HG02943 (cell line): ENCODE measurements around the gene CXCL1.

Experiments
- ATAC-seq: cut with Tn5 transposase; IDR thresholded peaks from one replicate; pipeline ENCODE4 v1.9.1; 2021; ENCODE audit warnings: mild to moderate bottlenecking, low read depth, moderate library complexity; ENCODE audit not compliant: unreplicated experiment

The CXCL1 gene

DNA sequence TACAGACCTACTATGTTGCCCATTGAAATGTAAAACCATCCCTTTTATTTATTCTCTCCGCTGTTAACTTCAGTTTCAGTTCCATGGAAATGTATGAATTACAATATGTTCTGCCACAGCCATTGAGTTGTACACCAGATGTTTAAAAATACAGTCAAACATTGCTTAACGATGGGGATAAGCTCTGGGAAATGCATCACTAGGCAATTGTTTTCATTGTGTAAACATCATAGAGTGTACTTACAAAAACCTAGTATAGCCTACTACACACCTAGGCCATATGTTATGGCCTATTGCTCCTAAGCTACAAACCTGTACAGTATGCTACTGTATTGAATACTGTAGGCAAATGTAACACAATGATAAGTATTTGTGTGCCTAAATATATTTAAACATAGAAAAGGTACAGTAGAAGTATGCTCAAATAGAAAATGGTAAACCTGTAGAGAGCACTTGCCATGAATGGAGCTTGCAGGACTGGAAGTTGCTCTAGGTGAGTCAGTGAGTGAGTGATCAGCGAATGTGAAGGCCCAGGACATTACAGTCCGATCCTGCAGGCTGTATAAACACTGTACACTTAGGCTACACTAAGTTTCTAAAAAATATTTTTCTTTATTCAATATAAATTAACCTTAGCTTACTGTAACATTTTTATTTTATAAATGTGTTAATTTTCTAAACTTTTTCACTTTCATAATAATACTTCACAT, 18.8 kb upstream of the CXCL1 start:
- no peak for ATAC-seq

DNA sequence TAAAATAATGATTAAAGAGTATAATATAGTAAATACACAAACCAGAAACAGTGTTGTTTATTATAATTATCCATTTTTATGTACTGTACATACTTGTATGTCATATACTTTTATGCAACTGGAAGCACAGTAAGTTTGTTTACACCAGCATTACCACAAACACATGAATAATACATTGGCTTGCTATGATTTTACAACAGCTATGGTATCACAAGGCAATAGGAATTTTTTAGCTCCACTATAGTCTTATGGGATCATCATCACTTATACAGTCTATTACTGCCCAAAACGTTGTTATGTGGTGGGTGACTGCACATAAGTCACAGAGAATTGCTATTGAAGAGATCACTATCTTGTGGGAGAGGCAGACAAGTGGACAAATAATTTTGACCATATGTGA, 17.9 kb upstream of the CXCL1 start:
- no peak for ATAC-seq

DNA sequence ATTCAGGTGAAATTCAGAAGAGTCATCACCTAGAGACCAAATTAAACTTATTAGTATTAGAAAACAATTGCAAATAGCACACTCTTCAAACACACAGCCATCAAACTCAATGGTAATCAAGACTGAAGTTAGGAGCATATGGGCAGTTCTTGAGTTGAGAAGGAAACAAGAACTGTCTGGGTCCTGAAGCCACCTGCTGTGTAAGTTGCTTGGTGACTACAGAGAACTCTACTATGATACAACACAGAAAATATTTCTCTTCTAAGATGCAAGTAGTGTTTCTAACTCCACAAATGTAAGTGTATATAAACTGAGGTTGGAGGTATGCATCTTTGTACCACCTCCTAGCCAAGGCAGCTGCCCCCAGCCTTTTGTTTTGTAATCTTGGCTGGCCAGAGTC, 16.4 kb upstream of the CXCL1 start:
- no peak for ATAC-seq

DNA sequence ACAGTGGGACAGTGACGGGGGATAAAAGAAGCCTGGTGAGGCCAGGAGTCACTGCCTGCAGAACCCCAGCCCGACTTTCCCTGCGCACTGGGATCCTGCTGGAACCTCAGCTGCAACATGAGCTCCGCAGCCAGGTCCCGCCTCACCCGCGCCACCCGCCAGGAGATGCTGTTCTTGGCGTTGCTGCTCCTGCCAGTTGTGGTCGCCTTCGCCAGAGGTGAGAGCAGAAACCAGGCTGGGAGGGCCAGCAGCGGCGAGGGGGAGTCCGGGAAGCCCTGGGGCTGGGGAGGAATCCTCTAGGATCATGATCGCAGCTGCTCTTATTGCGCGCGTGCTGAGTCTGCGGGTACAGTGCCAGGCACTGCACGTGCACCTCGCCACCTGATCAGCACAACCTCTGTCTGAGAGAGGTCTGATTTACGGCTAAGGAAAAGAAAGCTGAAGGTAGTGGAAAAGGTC, 15.9 kb upstream of the CXCL1 start, which contains the start of gene PF4V1:
PF4V1 (plus strand) TSS at position 51 of the 459 bp plus-strand sequence; CDS start at position 118, 67 bp downstream.
- ATAC-seq = no peak

DNA sequence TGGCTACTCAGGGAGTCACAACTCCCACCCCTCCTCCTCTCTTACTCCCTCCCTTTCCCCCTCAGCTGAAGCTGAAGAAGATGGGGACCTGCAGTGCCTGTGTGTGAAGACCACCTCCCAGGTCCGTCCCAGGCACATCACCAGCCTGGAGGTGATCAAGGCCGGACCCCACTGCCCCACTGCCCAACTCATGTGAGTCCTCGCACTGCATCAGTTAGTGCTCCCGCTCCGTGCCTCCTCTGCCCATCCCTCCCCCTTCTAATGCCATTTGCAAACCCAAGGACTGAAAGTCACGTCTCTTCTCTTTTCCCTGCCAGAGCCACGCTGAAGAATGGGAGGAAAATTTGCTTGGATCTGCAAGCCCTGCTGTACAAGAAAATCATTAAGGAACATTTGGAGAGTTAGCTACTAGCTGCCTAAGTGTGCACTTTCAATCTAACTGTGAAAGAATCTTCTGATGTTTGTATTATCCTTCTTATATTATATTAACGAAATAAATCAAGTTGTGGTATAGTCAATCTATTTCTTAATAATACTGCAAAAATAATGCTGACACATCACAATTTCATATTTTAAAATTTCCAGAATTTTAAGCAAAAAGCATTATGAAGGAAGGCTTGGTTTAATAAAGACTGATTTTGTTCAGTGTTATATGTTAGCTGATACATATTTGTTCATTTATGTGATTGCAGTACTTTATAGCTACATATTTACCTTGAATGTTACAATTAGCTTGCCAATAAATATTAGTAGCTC, 15.3 kb upstream of the CXCL1 start:
- no peak for ATAC-seq

DNA sequence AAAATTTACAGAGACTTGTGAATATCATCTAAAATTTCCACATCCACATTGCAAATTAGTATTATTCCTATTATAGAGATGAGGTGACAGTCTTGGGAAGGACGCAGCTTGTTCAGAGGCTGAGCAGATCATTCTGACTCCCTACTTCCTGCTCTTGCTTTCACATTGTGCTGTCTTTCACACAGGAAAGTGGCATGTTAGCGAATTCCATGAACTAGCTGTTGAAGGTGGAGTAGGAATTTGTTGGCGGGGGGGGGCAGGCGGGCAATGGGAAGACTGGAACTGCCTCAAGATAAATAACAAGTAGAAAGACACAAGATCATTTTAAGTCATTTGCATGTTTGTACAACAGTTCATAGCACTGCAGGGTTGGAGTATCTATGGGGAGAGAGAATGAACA, 13.8 kb upstream of the CXCL1 start:
- ATAC-seq = no peak

DNA sequence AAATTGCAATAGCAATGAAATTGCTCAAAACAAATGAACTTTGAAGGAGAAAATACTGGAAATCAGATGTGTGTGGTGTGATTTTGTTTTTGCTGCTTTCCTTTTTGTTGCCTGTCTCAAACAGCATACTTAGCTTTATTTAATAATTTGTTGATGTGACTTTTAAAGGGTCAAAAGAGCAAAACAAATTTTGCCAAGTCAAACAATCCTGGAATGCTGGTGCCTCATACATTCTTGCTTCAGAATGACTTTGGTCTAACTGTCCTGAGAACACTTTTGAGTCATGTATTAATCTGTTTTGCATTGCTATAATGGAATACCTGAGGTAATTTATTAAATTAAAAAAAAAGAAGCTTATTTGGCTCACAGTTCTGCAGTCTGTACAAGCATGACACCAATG, 12.7 kb upstream of the CXCL1 start:
- ATAC-seq = no peak

DNA sequence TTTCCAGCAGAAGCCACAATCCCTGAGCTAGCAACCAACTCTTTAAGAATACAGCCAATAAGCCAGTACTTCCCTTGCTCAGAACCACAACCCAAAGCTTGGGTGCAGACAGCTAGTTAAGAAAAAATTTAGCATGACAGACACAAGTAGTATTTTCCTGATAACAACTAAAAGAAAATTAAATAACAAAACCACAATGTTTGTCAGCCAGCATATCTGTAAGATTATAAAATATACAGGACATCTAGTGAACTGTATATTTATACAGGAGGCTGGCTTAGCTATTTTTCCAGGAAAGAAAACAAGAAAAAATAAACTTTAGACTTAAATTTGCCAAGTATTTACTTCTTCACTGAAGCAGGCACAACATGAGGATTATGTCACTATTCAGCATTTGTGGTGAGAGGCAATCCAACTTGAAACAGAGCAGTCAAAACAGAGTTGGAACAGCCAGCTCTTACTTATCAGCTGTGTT, 9.5 kb upstream of the CXCL1 start:
- no peak for ATAC-seq

DNA sequence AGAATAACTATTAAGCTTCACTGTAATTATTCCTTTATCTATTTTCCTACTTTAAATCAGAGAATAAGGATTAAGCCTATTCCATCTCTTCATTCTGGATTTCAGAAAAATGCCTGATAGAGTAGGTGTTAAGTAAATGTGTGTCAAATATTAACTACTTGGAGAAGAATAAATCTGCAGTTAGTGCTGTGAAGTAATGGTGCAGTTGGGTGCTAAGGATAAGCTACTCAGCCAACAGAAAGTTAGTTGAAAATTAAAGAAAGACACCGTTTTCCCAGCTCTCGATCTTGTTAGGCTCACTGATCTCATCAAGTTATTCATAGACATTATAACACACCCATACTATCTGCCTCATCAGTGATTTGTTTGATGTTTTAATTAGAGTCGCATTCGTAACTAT, 9.0 kb upstream of the CXCL1 start:
- ATAC-seq = no peak

DNA sequence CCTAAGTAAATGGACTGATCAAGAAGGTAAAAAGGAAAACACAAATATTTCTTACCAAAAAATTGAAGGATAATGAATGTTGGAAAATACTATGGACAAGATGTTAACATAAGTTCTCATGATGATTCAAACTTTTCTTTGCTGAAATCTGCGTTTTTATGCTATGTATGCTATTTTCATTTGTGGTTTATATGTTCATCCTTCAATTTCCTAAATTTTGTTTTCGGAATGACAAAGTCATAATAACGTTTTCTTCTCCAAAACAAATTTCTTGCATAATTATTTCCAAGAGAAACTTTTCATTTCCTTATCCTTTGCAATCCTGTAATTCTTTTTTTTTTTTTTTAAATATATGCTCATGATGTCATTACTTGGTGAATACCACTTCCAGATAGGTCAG, 8.3 kb upstream of the CXCL1 start:
- no peak for ATAC-seq

DNA sequence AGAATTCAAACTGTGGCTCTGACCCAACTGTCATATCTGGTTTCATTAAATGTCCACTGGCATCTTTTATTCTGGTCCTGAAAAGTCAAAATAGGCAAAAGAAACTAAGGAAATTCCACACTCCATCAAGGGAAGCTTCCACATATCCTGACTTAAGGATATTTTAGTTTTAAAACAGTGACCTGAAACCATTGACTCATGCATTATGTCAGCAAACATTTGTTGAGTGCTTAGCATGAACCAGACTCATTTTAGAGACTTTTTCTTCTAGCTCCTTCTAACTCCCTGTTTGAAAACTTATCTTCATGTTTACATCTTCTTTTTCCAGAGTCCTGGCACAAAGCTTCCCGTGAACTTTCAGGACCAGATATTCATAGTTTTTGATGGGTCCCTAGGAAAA, 6.9 kb upstream of the CXCL1 start:
- no peak for ATAC-seq

DNA sequence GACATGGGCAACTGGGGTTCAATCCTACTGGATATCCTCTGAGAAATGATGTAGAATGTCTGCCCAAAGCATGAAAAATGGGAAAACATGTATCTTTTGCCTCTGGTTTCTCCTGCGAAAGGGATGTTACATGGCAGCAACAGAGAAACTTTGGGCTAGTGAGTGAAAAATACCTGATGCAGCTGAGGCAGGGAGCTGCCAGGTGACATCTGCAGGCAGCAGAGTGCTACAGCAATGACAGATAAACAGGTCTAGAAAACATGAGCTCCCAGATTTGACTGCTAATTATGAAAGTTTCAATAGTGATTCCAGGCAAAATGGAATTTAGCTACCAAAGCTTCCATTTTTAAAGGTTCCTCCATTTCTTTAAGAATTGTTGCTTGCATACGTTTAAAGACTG, 4.8 kb upstream of the CXCL1 start:
- ATAC-seq = no peak

DNA sequence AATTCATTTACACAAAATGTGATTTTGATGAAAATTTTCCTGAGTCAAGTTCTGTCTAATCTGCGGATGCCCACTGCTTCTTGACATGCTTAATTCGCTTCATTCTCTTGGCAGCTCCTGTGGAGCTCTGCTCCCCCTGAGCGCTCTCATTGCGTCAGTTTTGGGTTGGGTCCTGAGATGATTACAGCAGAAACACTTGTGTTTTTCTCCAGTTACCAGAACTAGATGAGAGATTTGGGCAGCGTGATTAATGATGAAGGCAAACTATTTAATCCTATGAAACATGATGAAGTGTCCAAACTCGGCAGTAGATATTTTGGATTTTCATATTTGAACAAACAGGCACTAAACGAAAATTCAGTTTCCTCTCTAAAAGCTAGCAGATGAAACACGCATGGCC, 4.2 kb upstream of the CXCL1 start:
- ATAC-seq = no peak

DNA sequence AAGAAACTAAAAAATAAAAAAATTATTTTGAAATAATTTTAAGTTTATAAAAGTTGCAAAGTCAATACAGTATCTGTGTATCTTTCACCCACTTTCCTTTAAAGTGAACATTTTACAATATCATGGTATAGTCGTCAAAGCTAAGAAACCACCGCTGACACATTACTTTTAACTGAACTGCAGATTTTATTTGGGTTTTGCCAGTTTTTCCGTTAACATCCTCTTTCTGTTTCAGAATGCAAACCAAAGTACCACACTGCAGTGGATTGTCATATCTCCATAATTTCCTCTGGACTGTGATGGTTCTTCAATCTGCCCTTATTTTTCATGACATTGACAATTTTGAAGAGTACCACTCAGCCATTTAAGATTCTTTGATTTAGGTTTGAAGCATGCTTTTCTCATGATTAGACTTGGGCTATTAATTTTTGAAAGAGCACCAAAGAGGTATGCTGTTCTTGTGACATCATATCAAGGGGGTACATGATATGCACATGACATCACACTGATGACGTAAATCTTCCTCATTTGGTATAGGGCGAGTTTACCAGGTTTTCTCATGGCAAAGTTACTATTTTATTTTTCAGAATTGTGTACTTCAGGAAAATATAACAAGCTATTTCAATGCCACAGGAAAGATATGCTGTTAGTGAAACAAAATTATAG, 3.6 kb upstream of the CXCL1 start:
- ATAC-seq = no peak

DNA sequence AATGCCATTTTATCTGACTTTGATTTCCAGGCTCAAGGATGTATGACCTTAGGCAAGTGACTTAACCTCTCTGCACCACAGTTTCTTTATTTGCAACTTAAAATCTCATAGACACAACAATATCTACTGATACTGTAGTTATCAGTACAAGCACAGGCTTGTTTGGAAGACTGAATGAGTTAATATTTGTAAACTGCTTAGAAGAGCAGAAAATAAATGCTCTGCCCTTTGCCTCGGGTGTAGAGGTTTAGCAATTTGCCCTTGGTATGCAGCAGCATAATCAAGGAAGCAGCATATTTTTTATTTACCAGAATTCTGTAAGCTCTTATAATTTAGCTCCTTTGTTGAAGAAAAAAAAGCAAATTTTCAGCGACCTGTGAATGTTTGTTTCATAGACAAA, 2.9 kb upstream of the CXCL1 start:
- no peak for ATAC-seq

DNA sequence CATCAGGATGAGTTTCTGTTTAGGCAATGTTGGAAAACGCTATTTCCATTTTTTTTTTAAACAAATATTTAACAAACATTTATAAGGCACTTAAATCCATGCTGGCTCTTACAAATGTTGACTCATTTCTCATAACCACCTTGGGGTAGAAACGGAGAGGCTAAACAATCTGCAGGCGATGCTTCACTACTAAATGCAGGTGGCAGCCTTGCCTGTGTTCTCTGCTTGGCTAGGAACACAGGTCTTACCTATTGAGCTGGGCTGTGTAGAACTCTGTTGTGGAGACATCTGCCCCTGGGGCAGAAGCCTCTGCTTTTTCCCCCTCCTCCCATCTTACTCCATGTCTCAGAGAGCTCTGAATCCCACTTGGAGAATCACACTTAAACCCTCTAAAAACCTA, 1.4 kb upstream of the CXCL1 start:
- ATAC-seq = no peak

DNA sequence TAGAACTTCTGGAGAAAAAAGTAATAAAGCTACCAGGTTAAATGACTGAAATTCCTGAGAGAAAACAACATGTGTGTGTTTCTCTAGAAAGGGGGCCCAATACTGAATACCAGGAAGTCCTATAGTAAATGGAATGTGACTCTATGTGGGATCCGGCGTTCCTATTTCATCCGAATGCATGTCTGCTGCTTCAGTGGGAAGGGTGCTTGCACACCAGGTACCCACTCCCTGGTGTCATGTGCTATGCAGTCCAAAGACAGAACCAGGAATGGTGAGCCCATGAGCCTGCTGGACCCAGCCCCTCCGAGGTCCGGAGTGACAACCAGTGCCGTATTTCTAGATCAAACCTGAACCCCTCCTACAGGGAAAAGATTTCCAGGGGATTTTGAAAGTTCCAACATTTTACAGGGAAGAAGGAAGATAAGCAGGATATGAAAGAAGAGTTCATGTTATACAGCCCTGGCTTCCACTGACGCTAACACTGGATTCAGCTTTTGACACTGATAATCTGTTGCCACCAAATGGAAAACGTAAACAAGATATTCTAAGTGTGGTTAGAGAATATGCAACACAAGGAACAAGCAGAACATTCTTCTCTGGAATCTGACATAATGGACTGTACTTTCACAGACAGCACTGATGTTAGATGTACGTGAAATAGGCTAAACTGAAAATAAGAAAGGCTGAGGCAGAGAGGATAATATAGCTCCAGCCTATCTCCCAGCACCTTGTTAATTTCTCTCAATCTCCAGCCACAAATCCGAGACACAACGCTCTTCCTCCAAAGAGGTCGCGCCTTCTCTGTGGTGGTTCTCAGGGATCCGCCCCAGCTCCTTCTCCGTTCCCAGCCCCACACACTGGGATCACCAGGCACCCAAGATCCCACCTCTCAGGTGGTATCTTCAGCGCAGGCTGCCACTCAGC, 725 bp upstream of the CXCL1 start:
- ATAC-seq = no peak

DNA sequence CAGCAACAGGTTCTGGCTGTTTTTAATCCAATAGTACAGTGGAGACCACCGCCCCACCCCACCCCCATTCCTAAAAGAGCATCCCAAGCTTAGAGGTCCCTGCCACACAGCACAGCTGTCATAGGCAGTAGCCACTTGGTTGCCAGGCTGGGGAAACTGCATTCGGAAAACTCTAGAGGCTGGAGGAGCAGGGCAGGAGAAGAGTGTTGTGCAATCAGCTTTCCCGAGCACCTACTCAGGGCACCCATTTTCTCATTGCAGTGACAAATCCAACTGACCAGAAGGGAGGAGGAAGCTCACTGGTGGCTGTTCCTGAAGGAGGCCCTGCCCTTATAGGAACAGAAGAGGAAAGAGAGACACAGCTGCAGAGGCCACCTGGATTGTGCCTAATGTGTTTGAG, 1.1 kb downstream of the CXCL1 start:
- ATAC-seq = no peak

DNA sequence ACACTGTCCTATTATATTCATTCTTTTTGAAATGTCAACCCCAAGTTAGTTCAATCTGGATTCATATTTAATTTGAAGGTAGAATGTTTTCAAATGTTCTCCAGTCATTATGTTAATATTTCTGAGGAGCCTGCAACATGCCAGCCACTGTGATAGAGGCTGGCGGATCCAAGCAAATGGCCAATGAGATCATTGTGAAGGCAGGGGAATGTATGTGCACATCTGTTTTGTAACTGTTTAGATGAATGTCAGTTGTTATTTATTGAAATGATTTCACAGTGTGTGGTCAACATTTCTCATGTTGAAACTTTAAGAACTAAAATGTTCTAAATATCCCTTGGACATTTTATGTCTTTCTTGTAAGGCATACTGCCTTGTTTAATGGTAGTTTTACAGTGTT, 1.6 kb downstream of the CXCL1 start:
- ATAC-seq = no peak

DNA sequence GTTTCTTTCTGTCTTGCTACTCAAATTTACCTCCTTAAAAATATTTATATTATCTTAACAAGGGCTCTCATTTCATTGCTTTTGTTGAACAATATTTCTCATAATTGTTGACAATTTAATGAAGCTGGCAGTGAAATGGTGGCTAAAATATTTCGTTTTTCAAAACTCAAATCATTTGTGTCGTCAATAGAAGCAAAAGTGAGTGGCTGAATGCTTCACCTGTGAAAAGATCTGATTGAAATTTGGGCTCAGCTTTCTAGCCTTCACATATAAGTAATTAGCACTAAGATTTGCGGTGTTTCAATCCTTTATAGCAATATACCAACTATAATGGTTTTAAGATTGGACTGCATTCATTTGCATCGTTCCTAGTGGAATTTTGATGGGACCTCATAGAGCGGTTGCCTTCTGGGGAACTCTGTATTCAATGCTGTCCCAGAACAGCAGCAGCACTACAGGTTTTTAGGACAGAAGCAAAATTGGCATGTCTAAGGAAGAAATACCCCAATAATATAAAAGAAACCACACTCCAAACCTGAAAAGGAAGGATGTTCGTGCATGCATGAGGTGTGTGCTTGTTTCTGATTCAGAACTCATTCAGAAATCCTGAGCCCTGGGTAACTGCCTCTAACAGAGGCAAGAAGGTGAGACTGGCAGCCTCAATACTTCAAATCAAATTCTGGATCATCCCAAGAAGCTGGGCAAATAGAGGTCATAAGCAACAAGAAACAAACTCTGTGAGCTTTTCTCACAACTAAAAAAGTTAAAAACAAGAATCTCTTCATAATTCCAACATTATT, 2.5 kb downstream of the CXCL1 start:
- ATAC-seq = no peak
